ENCODE data around the gene NHP2. TPM values are rescaled to one million over a fixed set of nuclear protein-coding genes. Genes with fewer than 3 reads are reported as not detected.
A peak's percentile ranks its signal among the peaks of the same experiment; 100 is the strongest.

The NHP2 gene
- polyA plus RNA-seq, 2 of the 4 experiments (the other 2 are of a cell fraction): 205 to 553 TPM

GRCh38 chr5:178113841-178114324 is 39.8 kb downstream of the NHP2 start:
- peaks cover 10% of the 10 kb centered on the region; the same call in 2 of the 3 replicates for H3K4me1 ChIP-seq
- FAIRE-seq: no peak
- ATAC-seq: peak; percentile 7 to 10; a peak in 2 of 6 replicates
- H3K27ac ChIP-seq: peak overlapping the region; percentile 56 to 87; a peak in 5 of 6 replicates
- H3K4me2 ChIP-seq: peak overlapping the region; percentile 96
- no peak for DNase-seq (ENCODE audit: low read depth in 1 of 2, low spot score in 1 of 2)
- TF ChIP-seq HES2 (IDR thresholded peaks at IDR 0.05) (no peak), MYC (IDR thresholded peaks at IDR 0.05; ENCODE audit: borderline replicate concordance, low read length) (no peak), PHF8 (IDR thresholded peaks at IDR 0.05; ENCODE audit: borderline replicate concordance, low read depth) (no peak), SMC3 (IDR thresholded peaks at IDR 0.05) (no peak), RFX5 (IDR thresholded peaks at IDR 0.05) (no peak), JUN (IDR thresholded peaks at IDR 0.05) (no peak), ZNF302 (CRISPR knock-in tag; IDR thresholded peaks at IDR 0.05) (no peak), HMGXB4 (CRISPR knock-in tag; IDR thresholded peaks at IDR 0.05; ENCODE audit: borderline replicate concordance) (no peak), CBX8 (IDR thresholded peaks at IDR 0.05) (no peak), BCL3 (IDR thresholded peaks at IDR 0.05) (no peak), POLR2A (IDR thresholded peaks at IDR 0.05; ENCODE audit: low read length) (no peak)
- H3K9me3 ChIP-seq: no peaks in the 10 kb centered on the region
- CTCF ChIA-PET: interaction anchor here (1.1 to 1.2 kb wide), 3 partner anchors 30 to 50 kb away, joined by 3 read pairs; no protein-coding TSS in a partner anchor
- WGBS (ENCODE audit: missing lambda C conversion rate): 13% methylated on average over 18 of the region's 41 CpGs
- H3K4me3 ChIP-seq: peak overlapping the region; percentile 59
- POLR2A ChIA-PET: no interaction called here

GRCh38 chr5:178113141-178113787 is 40.4 kb downstream of the NHP2 start, which contains the start of gene N4BP3:
Gene N4BP3 (plus strand): TSS chr5:178113532. CDS start chr5:178119584, 6,052 bp downstream.
- H3K4me2 ChIP-seq: peak within 1 kb of the TSS; percentile 96
- peak within 1 kb of the TSS; percentile 59 for H3K4me3 ChIP-seq
- 2% methylated on average over 16 of the region's 96 CpGs for WGBS (ENCODE audit: missing lambda C conversion rate)
- ChIA-PET CTCF (interaction anchor here (1.1 to 1.2 kb wide), 3 partner anchors 31 to 51 kb away, joined by 3 read pairs; no protein-coding TSS in a partner anchor), POLR2A (no interaction called here)
- peaks cover 11% of the 10 kb centered on the region; the same call in 2 of the 3 replicates for H3K4me1 ChIP-seq
- peak; percentile 27 for TF ChIP-seq CTCF (IDR thresholded peaks at IDR 0.05)
- TF ChIP-seq FOSL2 (IDR thresholded peaks at IDR 0.05): no peak
- peak; percentile 53 for TF ChIP-seq FOSL2 (CRISPR knock-in tag; IDR thresholded peaks at IDR 0.05)
- TF ChIP-seq ZSCAN20 (CRISPR knock-in tag; IDR thresholded peaks at IDR 0.05): no peak
- TF ChIP-seq JUN (IDR thresholded peaks at IDR 0.05): 0 out of 5 replicates have a peak, but pooled peaks of 1 of the 2 experiments have one; percentile 15
- H3K27ac ChIP-seq: peak within 1 kb of the TSS; percentile 56 to 87; a peak in 5 of 6 replicates
- peak; percentile 42 to 60 for DNase-seq (ENCODE audit: low read depth in 1 of 2, low spot score in 1 of 2)
- peak; percentile 71 to 75 for ATAC-seq
- H3K9me3 ChIP-seq: no peaks in the 10 kb centered on the region
- no peak for FAIRE-seq

- FAIRE-seq (no peak), DNase-seq (ENCODE audit: low read depth in 1 of 2, low spot score in 1 of 2) (no peak), ATAC-seq (no peak)
- ChIA-PET CTCF (no interaction called here), POLR2A (no interaction called here)
- WGBS (ENCODE audit: missing lambda C conversion rate): 50% methylated on average over 5 of the region's 5 CpGs
- H3K4me1 ChIP-seq: peaks cover 11% of the 10 kb centered on the region; the same call in 2 of the 3 replicates
- peak overlapping the region; percentile 96 for H3K4me2 ChIP-seq
- no peak overlapping the region for H3K27ac ChIP-seq
- no peak for TF ChIP-seq FOSL2 (IDR thresholded peaks at IDR 0.05)
- peak; percentile 50 for TF ChIP-seq FOSL2 (CRISPR knock-in tag; IDR thresholded peaks at IDR 0.05)
- no peak for TF ChIP-seq TP53 (CRISPR knock-in tag; IDR thresholded peaks at IDR 0.05)
- H3K4me3 ChIP-seq: peak overlapping the region; percentile 59
- no peaks in the 10 kb centered on the region for H3K9me3 ChIP-seq
Measured at GRCh38 chr5:178112545-178112944, 41.1 kb downstream of the NHP2 start.

Measured in A549 (cell line).